HG02938 (cell line): ENCODE measurements around the gene ASPG.

Experiments
- ATAC-seq: cut with Tn5 transposase; IDR thresholded peaks from one replicate; pipeline ENCODE4 v1.9.1; 2021; ENCODE audit warnings: mild to moderate bottlenecking, moderate library complexity; ENCODE audit not compliant: unreplicated experiment

The ASPG gene

DNA sequence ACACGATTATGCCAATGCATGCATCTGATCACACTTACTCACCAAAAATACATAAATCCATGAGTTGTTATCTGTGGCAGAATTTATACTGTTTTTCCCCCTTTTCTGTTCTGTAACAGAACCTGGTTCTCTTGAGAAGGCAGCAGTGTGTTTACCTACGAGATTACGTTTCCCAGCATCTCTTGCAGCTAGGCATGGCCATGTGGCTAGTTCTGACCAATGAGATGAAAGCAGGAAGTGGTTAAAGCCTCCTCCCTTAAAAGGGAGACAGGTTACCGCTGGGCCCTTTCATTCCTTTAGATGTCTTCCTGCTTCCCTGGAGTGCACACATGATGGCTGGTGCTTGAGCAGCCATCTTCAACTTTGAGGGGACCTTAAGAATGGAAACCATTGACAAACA is 11.7 kb upstream of the ASPG start:
- no peak for ATAC-seq

DNA sequence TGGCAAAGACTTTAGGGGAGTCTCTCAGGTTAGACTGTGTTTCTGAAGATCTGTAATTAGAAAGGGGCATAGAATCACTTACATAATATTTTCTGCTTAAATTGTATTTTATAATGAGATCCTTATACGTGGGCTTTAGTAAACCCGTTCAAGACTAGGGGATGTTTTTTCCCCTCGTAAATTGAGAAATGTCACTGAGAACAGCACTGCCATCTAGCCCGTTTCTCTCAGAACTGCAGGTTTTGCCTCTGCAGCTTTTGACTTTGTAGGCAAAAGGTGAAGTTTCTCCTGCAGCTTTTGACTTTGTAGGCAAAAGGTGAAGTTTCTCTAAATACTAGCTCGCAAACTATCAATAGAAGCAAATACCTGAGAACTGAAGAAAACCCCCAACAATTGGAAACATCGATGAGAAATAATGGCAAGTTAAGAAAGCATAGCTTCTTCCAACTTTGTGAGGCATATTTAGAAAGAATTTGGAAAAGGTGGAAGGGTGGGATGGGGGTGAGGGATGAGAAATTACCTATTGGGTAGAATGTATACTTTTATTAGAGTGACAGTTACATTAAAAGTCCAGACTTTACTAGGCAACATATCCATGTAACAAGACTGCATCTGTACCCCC is 9.9 kb upstream of the ASPG start:
- no peak for ATAC-seq

DNA sequence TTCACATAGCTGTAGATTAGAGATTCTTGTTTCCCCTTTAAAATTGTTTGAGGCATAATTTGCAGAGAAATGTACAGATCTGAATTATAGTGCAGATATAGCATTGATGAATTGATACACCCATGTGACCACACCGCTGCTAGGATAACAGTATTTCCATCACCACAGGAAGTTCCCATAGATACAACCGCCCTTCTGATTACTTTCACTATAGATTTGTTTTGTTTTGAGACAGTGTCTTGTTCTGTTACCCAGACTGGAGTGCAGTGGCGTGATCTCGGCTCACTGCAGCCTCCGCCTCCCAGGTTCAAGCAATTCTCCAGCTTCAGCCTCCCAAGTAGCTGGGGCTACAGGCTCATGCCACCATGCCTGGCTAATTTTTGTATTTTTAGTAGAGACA is 8.8 kb upstream of the ASPG start:
- ATAC-seq: no peak

DNA sequence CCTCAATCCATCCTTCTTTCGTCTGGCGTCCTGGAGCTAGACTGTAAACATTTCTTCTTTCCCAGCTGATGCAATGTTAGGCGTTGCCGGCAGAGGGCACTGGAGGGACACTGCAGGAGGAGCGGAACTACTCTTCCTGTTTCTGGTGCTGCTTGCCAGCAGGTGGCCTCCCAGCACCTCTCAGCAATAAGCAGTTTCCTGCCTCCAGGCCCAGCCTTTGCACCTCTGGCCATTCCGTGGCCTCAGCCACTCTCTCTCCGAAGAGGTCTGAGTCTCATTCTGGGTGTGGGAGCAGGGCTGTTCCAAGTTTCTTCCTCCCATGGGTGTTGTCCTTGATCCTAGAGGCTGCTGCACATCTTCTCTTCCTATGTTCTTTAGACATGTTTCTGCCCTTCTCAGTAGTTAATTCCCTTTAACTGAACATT is 7.5 kb upstream of the ASPG start:
- ATAC-seq: no peak

DNA sequence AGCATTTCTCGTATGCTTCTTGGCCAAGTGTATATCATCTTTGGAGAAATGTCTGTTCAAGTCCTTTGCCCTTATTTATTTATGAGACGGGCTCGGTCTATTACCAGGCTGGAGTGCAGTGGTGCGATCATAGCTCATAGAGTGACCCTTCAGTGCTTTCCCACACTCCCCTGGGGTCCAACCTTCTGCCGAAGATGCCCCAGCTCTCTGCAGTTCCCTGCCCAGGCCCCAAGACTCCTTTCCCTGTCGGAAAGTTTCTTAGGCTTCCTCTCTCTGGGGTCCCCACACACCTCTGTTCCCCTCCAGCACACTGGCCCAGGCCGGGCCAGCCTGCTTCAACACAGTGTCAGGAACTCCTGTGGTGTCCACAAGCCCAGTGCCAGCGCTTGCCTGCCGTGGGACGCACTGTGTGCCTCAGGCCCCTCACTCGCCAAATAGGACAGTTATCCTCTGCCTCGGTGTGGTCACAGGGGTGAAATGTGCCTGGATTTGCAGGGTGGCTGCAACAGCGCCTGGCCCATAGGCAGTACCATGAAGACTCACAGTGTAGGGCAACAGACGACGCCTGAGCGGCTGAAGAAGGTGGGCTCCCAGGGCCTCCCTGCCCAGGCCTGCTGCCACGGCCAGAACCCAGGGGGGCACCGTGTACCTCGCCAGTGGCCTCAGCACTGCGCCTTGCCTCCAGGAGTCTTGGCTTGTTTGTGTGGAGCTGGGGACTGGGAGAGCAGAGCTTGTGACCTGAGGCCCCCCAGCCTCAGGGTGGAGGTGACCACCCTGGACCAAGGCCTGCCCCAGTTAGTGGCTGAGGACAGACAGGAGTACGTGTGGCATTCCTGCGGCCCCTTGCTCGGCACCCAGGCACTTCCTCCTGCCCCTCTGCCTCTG is 4.9 kb upstream of the ASPG start:
- no peak for ATAC-seq

DNA sequence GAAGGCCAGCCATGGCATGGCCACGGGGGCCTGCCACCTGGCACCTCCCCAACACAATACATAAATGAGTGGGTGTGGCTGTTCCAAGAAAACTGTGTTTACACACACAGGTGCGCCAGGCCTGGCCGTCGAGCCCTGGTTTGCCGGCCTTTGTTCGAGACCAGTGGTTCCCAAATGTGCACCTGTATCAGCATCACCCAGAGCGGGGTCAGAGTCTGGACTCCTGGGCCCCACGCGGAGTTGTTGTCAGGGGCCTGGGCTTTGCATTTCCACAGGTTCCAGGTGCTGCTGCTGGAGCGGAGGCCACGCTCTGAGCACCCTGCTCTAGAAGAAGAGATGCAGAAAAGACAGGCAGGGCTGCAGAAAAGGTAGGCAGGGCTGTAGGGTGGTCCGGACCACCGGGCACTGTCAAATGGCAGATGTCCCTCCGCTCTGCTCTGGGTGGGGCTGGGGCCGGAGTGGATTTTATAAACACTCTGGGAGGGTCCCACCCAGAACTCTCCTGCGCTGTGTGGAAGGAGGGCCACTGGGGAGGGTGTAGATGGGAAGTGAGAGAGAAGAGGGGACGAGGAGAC is 4.2 kb upstream of the ASPG start:
- ATAC-seq: no peak

DNA sequence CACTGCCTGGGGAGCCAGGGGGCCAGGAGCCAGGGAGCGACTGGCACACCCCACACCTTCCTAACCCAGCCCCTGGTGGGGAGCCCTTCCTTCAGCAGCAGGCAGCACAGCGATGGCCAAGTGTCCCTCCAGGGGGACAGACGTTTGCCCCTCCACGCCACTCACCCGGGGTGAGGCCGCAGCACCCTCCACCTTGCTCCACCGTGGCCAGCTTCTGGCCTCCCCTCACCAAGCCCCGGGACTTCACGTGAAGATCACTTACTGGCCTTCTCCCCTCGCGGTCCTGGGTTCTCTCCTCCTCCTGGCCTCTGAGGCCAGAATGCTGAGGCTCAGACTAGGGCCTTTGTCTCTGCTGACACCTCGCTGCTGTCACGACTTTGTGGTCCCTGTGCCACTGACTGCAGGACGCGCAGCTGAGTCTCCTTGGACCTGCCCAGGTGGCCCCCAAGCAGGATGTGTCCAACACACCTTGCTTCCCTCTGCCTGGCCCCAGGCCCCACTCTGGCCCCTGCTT is 3.5 kb upstream of the ASPG start:
- no peak for ATAC-seq

DNA sequence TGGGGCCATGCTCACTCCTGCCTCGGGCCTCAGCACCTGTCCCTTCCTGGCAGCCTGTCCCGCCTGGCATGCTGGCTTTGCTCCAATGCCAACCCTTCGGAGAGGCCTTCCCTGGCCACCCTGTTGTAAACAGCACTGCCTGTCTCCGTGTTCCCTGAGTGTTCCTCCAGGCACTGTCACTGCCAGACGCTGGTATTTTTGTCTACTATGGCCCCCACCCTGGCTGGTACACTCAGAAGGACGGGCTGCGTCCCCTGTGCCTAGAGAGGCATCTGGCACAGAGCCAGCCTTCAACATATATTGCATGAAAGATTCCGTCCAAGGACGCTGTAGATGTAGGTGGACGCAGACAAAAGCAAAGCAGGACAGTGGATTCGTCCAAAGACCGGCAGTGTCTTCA is 2.7 kb upstream of the ASPG start:
- ATAC-seq: no peak

DNA sequence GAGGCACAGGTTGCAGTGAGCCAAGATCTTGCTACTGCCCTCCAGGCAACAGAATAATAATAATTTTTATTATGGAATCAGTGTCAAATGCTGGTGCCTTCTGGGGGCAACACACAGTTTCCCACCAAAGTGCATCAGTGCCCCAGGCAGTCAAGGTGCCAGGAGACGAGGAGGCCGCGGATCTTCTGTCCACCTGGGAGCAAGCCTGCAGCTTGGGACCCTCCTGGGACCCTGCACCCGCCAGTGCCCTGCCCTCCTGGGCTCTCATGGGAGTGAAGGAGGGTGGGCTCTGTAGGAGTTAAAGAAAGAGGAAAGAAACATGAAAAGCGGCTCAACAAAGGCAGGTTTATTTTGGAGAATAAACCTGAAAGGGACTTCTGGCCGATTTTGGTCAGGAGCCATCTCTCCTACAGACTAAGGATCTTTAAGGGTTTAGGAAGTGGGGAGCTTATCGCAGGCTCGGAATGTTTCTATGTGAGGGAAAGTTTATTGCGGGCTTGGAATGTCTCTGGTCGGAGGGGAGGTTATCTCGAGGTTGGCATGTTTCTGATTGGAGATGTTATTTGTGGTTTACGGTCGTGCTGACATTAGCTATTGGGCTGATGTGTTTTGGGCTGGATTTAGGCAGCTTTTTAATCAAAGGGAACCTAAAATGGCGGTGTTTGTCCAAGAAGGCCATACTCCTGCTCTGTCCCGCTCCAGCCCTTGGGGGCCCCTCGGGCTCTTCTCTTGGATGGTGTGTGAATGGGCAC is 1.1 kb upstream of the ASPG start:
- ATAC-seq: no peak

DNA sequence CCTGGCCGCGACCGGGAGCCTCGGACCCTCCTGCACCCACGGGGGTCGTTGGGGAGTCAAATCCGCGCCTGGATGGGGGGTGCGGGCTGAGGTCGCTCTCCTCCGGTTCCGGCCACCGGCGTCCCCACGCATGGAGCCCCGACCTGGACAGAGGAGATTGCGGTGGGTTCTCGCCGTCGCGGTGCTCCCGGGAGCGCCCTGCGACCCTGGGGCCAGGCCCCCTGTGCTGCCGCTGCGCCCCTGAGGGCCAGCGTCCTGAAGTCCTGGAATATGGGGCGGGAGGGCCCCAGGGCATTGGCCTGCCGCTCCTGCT is 345 bp downstream of the ASPG start:
- no peak for ATAC-seq

DNA sequence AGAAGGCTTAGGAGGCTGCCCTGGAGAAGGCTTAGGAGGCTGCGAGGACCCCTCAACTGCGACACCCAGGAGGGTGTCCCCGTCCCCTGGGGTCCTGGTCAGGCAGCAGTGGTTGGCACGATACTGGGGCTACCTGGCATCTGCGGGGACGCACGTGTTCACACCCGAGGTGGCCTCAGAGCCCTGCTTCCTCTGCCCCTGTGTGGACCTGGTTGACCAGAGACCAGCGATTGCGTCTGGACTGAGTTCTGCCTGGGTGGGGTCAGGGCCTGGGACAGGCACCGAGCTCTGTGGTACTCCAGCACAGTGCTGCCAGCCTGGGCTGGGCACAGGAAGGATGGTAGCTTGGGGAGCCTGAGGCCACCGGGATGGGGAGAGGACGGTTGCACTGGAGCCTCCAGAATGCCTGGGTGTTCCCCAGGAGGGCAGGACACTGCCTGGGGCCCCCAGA is 735 bp downstream of the ASPG start:
- no peak for ATAC-seq

DNA sequence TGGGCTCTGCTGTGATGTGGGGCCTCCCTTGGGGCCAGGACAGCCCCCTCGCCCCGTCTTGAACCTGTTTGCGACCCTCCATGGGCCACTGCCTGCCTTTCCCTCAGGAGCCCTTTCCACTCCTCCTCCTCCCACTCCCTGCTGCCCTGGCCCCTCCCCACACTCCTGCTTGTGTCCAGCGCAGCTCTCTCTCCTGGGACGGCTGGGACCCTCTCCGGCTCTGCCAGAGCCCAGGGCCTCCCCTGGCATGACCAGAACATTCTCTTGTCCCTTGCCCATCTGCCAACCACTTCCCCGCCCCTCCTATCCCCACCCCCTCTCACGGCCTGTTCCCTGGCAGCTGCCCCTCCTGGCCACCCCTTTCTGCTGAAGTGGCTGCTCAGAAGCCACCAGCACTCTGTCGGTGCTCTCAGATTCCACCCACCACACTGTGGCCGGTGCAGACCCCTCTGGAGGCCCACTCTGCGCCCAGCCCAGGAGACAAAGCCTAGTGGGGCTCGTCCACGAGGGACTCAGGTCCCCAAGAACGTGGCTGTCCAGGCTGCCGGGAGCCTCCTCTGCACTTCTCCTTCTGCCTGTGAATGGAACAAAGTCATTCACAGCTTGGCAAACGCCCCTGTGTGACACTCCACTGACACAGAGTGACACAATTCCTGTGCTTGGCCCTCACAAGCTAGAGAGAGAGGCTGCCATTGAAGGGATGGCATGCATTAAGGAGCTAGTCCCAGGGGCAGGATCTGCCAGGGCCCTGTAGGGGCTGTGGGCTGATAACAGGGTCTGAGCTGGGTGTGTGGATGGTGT is 1.4 kb downstream of the ASPG start:
- ATAC-seq: no peak

DNA sequence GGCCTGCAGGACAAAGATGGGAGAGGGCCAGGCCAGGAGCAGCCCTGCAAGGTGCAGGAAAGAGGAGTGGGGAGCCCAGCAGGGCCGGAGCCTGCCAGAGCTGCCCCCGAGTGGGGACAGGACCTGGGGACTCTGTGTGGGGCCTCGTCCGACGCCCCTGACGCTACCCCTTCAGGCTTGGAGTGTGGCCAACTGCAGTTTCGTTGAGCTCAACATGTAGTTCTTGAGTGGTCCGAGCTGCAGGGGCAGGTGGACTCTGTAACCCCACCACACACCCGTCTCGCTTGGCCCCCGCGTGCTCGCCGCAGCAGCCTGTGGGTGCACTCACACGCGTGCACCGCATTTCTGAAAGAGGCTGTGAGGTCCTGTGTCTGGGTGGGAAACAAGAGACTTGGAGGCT is 2.0 kb downstream of the ASPG start:
- ATAC-seq: no peak

DNA sequence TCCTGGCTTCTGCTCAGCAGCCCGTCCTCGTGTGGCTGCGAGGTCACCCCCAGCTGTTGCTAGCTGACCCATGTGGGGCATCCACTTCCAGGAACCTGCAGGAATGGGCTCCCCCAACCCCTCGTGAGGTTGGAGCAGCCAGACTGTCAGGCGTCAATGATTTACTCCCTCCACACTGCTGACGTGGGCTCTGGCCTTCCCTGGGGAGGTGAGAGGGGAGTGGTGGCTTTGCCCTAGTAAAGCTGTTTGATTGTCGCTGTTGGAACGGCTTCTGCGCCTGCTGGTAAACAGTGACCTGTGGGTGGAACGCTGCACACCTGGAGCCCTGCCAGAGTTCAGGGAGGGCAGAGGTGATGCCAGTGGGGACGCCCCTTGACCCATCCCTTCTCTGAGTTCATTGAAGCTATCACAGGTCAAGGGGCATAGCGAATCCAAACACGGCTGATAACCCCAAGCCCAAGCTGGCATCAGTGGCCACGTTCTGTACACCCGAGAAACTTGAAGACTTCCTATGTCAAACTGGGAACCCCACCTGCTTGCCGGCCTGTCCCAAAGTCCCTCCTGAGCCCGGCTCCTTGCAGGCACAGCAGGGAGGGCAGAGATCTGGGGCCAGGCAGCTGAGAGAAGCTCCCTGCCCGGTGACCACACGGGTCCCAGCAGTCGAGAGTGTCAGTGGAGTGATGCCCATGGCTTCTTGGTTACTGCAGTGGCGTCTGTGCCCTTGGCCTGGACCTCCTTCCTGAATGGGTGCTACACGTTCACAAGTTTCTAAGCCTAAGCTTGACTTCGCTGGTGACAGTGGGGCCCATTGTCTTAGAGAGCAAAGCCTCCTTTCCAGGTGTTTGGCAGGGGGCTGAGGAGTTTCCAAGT is 2.7 kb downstream of the ASPG start:
- ATAC-seq: no peak

DNA sequence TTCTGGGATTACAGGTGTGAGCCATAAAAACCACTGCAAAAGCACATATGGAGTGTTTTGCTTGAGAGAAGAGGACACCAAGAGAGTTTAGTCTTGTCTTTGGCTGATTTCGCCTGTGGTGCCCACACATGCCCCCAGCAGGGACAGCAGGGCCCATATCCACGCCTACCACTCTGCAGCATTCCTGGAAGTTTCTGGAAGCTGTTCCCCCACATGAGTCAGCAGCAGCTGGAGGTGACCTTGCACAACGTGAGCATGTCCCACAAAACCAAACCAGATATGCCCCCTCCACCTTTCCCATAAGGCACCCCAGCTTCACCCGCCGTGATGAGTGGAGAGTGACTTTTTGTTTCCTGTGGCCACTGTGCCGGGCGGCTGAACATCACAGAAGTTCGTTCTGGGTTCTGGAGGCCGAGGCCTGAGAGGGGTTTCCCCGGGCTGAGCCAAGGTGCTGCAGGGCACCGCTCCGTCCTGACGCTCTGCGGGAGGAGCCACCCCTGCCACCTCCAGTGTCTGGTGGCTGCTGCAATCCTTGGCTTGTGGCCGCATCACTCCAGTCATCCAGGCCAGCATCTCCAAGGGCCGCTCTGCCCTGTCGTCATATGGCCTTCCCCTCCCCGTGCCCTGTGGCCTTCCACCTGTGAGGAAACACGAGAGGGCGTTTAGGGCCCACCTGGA is 4.7 kb downstream of the ASPG start:
- no peak for ATAC-seq

DNA sequence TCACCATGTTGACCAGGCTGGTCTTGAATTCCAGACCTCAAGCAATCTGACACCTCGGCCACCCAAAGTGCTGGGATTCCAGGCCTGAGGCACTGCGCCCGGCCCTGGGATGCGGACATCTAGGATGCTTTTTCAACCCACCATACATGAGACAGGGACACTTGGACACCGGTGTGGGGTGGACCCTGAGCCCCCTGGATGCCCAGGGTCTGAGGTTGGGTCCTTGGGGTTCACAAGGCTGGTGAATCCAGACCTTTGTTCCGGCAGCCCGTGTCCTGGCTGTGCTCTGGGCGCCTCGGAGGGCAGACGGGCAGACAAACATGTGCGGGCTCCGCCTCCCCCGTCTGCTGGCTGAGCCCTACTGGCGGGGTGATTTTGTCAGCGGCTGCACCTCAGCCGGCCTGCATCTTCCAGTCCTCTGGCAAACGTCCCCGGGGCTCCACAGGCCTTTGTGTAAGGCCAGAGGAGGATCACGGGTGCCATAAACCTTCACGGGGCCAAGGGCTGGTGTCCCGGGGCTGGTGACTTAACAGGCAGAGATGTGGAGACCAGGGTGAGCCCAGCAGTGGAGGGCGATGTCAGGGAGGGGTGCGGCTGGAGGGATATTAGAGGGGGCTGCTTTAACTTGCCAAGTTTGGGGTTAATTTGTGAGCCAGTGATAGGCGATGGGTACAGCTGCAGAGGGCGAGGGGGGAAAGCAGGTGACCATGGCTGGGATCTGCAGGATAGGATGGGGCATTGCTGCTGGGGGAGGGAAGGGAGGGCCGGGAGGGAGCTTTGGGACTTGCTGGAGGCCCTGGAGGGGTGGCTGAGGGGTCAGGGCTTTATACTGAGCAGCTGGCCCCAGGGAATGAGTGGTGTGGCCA is 5.8 kb downstream of the ASPG start:
- no peak for ATAC-seq

DNA sequence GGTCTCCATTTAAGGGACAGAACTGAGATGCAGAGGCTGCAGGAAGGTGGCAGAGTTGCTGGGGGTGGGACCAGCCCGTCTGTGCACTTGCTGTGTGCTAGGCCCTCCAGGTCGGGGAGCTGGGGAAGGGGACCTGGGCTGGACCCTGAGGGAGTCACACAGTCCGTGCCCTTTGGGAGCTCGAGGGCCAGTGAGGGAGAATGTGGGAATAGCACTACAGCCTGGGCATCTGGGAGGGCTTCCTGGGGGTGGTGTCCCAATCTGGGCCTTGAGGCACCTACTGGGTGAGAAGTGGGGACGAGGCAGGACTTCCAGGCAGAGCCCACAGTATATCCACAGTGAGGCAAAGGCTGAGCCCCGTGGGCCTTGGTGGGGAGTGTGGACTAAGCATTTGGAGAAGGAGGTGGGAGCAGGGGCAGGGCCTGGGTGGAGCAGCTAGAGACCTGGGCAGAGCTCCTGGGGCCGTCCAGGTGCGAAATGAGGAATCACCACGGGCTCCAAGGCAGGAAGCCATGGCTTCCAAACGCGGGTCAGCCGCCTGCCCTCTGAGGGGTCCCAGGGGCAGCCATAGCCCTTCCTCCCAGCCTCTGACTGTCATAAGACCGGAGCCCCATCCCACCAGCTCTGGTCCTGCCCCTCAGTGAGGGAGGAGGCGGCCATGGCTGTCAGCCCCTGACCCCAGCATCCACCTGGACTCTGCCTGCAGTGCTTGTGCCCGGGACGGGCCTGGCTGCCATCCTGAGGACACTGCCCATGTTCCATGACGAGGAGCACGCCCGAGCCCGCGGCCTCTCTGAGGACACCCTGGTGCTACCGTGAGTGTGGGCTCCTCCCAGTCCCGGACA is 6.6 kb downstream of the ASPG start:
- ATAC-seq: no peak
